ENCODE data around the gene TOM1.
A peak's percentile ranks its signal among the peaks of the same experiment; 100 is the strongest.

DNA sequence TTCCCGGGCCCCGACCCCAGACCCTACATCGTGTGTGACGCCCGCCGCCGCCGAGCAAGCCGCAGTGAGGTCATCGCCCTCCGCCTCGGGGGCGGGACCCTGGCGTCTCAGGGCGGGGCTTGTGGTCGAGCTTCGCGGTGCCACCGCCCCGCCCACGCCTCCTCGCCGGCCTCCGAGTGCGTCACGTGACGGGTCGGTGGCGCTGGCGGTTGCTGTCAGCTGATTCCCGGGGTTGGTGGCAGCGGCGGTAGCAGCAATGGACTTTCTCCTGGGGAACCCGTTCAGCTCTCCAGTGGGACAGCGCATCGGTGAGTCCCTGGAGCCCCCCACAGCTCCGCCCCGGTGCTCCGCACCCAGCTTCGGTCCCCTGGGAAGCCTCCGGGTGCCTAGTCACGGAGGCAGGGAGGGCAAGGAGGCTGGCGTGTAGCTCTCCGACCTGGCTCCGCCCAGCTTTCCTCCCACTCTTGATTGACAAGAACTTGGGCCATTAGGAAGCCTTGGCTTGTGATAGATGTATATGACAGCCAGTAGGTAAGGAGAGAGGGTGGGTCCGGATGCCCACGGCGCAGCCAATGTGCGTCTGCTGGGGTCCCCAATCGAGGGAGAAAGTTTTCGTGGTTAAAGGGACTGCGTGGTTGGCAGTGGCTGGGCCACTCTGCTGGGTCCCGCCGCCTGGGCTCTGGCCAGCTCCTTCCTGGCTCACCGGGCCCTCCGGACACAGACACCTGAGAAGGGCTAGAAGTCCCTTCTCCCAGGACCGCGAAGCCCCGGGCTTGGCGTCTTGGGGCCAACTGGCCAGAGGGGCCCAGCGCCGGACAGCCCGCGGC lies at the start of gene TOM1:
- TF ChIP-seq POLR2A (IDR thresholded peaks at IDR 0.05; ENCODE audit: low read length) (peak; percentile 96), GATA1 (IDR thresholded peaks at IDR 0.05; ENCODE audit: low read depth, low read length) (no peak)
